ENCODE measurements around the gene SLC16A12. TPM values are rescaled to one million over a fixed set of nuclear protein-coding genes. Genes with fewer than 3 reads are reported as not detected.

SLC16A12 gene
- total RNA-seq (not detected), polyA plus RNA-seq (not detected)

- POLR2A ChIA-PET: no interaction called here
- Mint-ChIP-seq H3K4me3 (peak within 1 kb of the TSS in 3 of 7 donors; percentile 23 to 41 (median 29)), H3K27ac (peak within 1 kb of the TSS in 1 of 8 donors; percentile 29), H3K36me3 (no peaks in the 10 kb centered on the region), H3K4me1 (peaks cover 9 to 16% (median 10%) of the 10 kb centered on the region in 3 donors), H3K9me3 (no peaks in the 10 kb centered on the region), H3K27me3 (peaks cover 48 to 77% of the 10 kb centered on the region in 2 donors)
- no peak for DNase-seq
- CTCF ChIA-PET: interaction anchor here (1.0 kb wide), 1 partner anchor 9 kb away, joined by 3 read pairs; no protein-coding TSS in a partner anchor
- H3K4me3 ChIP-seq (ENCODE audit: low read length): no peak within 1 kb of the TSS
- H3K9me3 ChIP-seq (ENCODE audit: low read length): no peaks in the 10 kb centered on the region
- no peaks in the 10 kb centered on the region for H3K36me3 ChIP-seq (ENCODE audit: insufficient read depth, low read length)
- H3K27ac ChIP-seq (ENCODE audit: low read depth, low read length): no peak within 1 kb of the TSS
- no peaks in the 10 kb centered on the region for H3K4me1 ChIP-seq (ENCODE audit: insufficient read depth, low read length)
- peaks cover 6% of the 10 kb centered on the region for H3K27me3 ChIP-seq (ENCODE audit: insufficient read depth, low read length, poor library complexity, severe bottlenecking)
These were observed at the start of gene SLC16A12 for GRCh38 chr10:89535171-89536012. Gene SLC16A12 (minus strand): TSS chr10:89535594. CDS start chr10:89462578, 73,016 bp downstream.

GRCh38 chr10:89582022-89582421 is 46.6 kb upstream of the SLC16A12 start:
- peaks cover 0 to 1% (median 0%) of the 10 kb centered on the region in 3 donors for H3K36me3 Mint-ChIP-seq
- ChIA-PET POLR2A (no interaction called here), CTCF (no interaction called here)

GRCh38 chr10:89580243-89580642 is 44.8 kb upstream of the SLC16A12 start:
- POLR2A ChIA-PET: no interaction called here
- DNase-seq: no peak
- Mint-ChIP-seq H3K4me1 (no peaks in the 10 kb centered on the region), H3K27ac (no peak overlapping the region), H3K36me3 (peaks cover 0 to 1% (median 0%) of the 10 kb centered on the region in 3 donors), H3K4me3 (no peak overlapping the region), H3K9me3 (no peaks in the 10 kb centered on the region), H3K27me3 (peaks cover 0 to 4% of the 10 kb centered on the region in 2 donors)
- Histone ChIP-seq H3K27me3 (ENCODE audit: insufficient read depth, low read length, poor library complexity, severe bottlenecking) (no peaks in the 10 kb centered on the region), H3K9me3 (ENCODE audit: low read length) (no peaks in the 10 kb centered on the region), H3K4me1 (ENCODE audit: insufficient read depth, low read length) (no peaks in the 10 kb centered on the region), H3K27ac (ENCODE audit: low read depth, low read length) (no peak overlapping the region), H3K4me3 (ENCODE audit: low read length) (no peak overlapping the region), H3K36me3 (ENCODE audit: insufficient read depth, low read length) (no peaks in the 10 kb centered on the region)
- CTCF ChIA-PET: no interaction called here

More at GRCh38 chr10:89582022-89582421, 46.6 kb upstream of the SLC16A12 start:
- H3K4me3 Mint-ChIP-seq: no peak overlapping the region
- no peak overlapping the region for H3K27ac Mint-ChIP-seq
- no peak for DNase-seq
- H3K27ac ChIP-seq (ENCODE audit: low read depth, low read length): no peak overlapping the region
- H3K4me1 Mint-ChIP-seq: no peaks in the 10 kb centered on the region
- peaks cover 0 to 4% of the 10 kb centered on the region in 2 donors for H3K27me3 Mint-ChIP-seq
- H3K9me3 ChIP-seq (ENCODE audit: low read length): no peaks in the 10 kb centered on the region
- no peak overlapping the region for H3K4me3 ChIP-seq (ENCODE audit: low read length)
- H3K4me1 ChIP-seq (ENCODE audit: insufficient read depth, low read length): no peaks in the 10 kb centered on the region
- no peaks in the 10 kb centered on the region for H3K36me3 ChIP-seq (ENCODE audit: insufficient read depth, low read length)
- no peaks in the 10 kb centered on the region for H3K9me3 Mint-ChIP-seq
- H3K27me3 ChIP-seq (ENCODE audit: insufficient read depth, low read length, poor library complexity, severe bottlenecking): no peaks in the 10 kb centered on the region

- peaks cover 0 to 3% of the 10 kb centered on the region in 2 donors for H3K27me3 Mint-ChIP-seq
- no peaks in the 10 kb centered on the region for H3K27me3 ChIP-seq (ENCODE audit: insufficient read depth, low read length, poor library complexity, severe bottlenecking)
- no peaks in the 10 kb centered on the region for H3K36me3 ChIP-seq (ENCODE audit: insufficient read depth, low read length)
- ChIA-PET POLR2A (no interaction called here), CTCF (interaction anchor here (1.3 kb wide), 1 partner anchor 25 kb away, joined by 3 read pairs; no protein-coding TSS in a partner anchor)
- H3K4me3 ChIP-seq (ENCODE audit: low read length): no peak overlapping the region
- H3K4me3 Mint-ChIP-seq: no peak overlapping the region
- H3K36me3 Mint-ChIP-seq: peaks cover 0 to 1% (median 0%) of the 10 kb centered on the region in 3 donors
- H3K9me3 ChIP-seq (ENCODE audit: low read length): no peaks in the 10 kb centered on the region
- no peak overlapping the region for H3K27ac Mint-ChIP-seq
- no peaks in the 10 kb centered on the region for H3K4me1 Mint-ChIP-seq
- no peaks in the 10 kb centered on the region for H3K9me3 Mint-ChIP-seq
- DNase-seq: no peak
- no peak overlapping the region for H3K27ac ChIP-seq (ENCODE audit: low read depth, low read length)
- H3K4me1 ChIP-seq (ENCODE audit: insufficient read depth, low read length): no peaks in the 10 kb centered on the region
These were observed 41.3 kb upstream of the SLC16A12 start for GRCh38 chr10:89576696-89577095.

- Mint-ChIP-seq H3K27me3 (peaks cover 0 to 3% of the 10 kb centered on the region in 2 donors), H3K27ac (no peak overlapping the region), H3K36me3 (peaks cover 0 to 1% (median 0%) of the 10 kb centered on the region in 3 donors), H3K4me1 (no peaks in the 10 kb centered on the region), H3K9me3 (no peaks in the 10 kb centered on the region), H3K4me3 (no peak overlapping the region)
- H3K36me3 ChIP-seq (ENCODE audit: insufficient read depth, low read length): no peaks in the 10 kb centered on the region
- no peaks in the 10 kb centered on the region for H3K9me3 ChIP-seq (ENCODE audit: low read length)
- no peaks in the 10 kb centered on the region for H3K27me3 ChIP-seq (ENCODE audit: insufficient read depth, low read length, poor library complexity, severe bottlenecking)
- H3K4me1 ChIP-seq (ENCODE audit: insufficient read depth, low read length): no peaks in the 10 kb centered on the region
- no peak overlapping the region for H3K4me3 ChIP-seq (ENCODE audit: low read length)
- ChIA-PET POLR2A (no interaction called here), CTCF (interaction anchor here (1.3 kb wide), 1 partner anchor 24 kb away, joined by 3 read pairs; no protein-coding TSS in a partner anchor)
- DNase-seq: no peak
- H3K27ac ChIP-seq (ENCODE audit: low read depth, low read length): no peak overlapping the region
These were observed 40.6 kb upstream of the SLC16A12 start for GRCh38 chr10:89576022-89576421.

- Histone ChIP-seq H3K4me3 (ENCODE audit: low read length) (no peak overlapping the region), H3K27me3 (ENCODE audit: insufficient read depth, low read length, poor library complexity, severe bottlenecking) (no peaks in the 10 kb centered on the region), H3K36me3 (ENCODE audit: insufficient read depth, low read length) (no peaks in the 10 kb centered on the region), H3K9me3 (ENCODE audit: low read length) (no peaks in the 10 kb centered on the region), H3K4me1 (ENCODE audit: insufficient read depth, low read length) (no peaks in the 10 kb centered on the region), H3K27ac (ENCODE audit: low read depth, low read length) (no peak overlapping the region)
- CTCF ChIA-PET: interaction anchor here (1.1 kb wide), 1 partner anchor 10 kb away, joined by 3 read pairs; no protein-coding TSS in a partner anchor
- H3K27me3 Mint-ChIP-seq: peaks cover 0 to 3% of the 10 kb centered on the region in 2 donors
- H3K4me1 Mint-ChIP-seq: no peaks in the 10 kb centered on the region
- H3K36me3 Mint-ChIP-seq: no peaks in the 10 kb centered on the region
- no peak overlapping the region for H3K4me3 Mint-ChIP-seq
- H3K9me3 Mint-ChIP-seq: no peaks in the 10 kb centered on the region
- DNase-seq: no peak
- H3K27ac Mint-ChIP-seq: no peak overlapping the region
- POLR2A ChIA-PET: no interaction called here
These were observed 39.6 kb upstream of the SLC16A12 start for GRCh38 chr10:89575031-89575430.

GRCh38 chr10:89574368-89574767 is 39.0 kb upstream of the SLC16A12 start:
- Mint-ChIP-seq H3K4me1 (no peaks in the 10 kb centered on the region), H3K4me3 (no peak overlapping the region), H3K36me3 (no peaks in the 10 kb centered on the region), H3K27me3 (peaks cover 0 to 3% of the 10 kb centered on the region in 2 donors), H3K27ac (no peak overlapping the region), H3K9me3 (no peaks in the 10 kb centered on the region)
- POLR2A ChIA-PET: no interaction called here
- H3K27ac ChIP-seq (ENCODE audit: low read depth, low read length): no peak overlapping the region
- no peak overlapping the region for H3K4me3 ChIP-seq (ENCODE audit: low read length)
- CTCF ChIA-PET: interaction anchor here (1.1 to 1.3 kb wide), 2 partner anchors 9 to 10 kb away, joined by 3 read pairs; no protein-coding TSS in a partner anchor
- no peaks in the 10 kb centered on the region for H3K9me3 ChIP-seq (ENCODE audit: low read length)
- no peaks in the 10 kb centered on the region for H3K4me1 ChIP-seq (ENCODE audit: insufficient read depth, low read length)
- no peak for DNase-seq
- no peaks in the 10 kb centered on the region for H3K36me3 ChIP-seq (ENCODE audit: insufficient read depth, low read length)
- no peaks in the 10 kb centered on the region for H3K27me3 ChIP-seq (ENCODE audit: insufficient read depth, low read length, poor library complexity, severe bottlenecking)

GRCh38 chr10:89567576-89568245 is 32.3 kb upstream of the SLC16A12 start:
- Mint-ChIP-seq H3K36me3 (no peaks in the 10 kb centered on the region), H3K9me3 (no peaks in the 10 kb centered on the region), H3K27me3 (peaks cover 0 to 15% of the 10 kb centered on the region in 2 donors), H3K4me1 (no peaks in the 10 kb centered on the region), H3K27ac (peak overlapping the region in 1 of 8 donors; percentile 26), H3K4me3 (no peak overlapping the region)
- Histone ChIP-seq H3K9me3 (ENCODE audit: low read length) (no peaks in the 10 kb centered on the region), H3K27me3 (ENCODE audit: insufficient read depth, low read length, poor library complexity, severe bottlenecking) (no peaks in the 10 kb centered on the region), H3K36me3 (ENCODE audit: insufficient read depth, low read length) (no peaks in the 10 kb centered on the region), H3K27ac (ENCODE audit: low read depth, low read length) (no peak overlapping the region), H3K4me3 (ENCODE audit: low read length) (no peak overlapping the region), H3K4me1 (ENCODE audit: insufficient read depth, low read length) (no peaks in the 10 kb centered on the region)
- ChIA-PET POLR2A (no interaction called here), CTCF (interaction anchor here (0.9 to 1.5 kb wide), 2 partner anchors 16 to 317 kb away, joined by 3 read pairs; partner anchors contain the start of gene LIPA)
- DNase-seq: no peak
